GM18951 (cell line): ENCODE results near the gene NUDT14.

Experiments
- POLR2A ChIP-seq: IDR thresholded peaks from 4 replicates; pipeline ENCODE4 v1.6.1; 2011; ENCODE audit warnings: mild to moderate bottlenecking; ENCODE audit not compliant: insufficient read length, insufficient read depth; ENCODE audit errors: extremely low read depth
- in situ Hi-C: fragments of 300-500 bp; cut with MboI; formaldehyde crosslinking; loops from one replicate; pipeline ENCODE4 v1.12.0; 2022; ENCODE audit warnings: low sequenced_read_pairs, mixed read lengths, inconsistent platforms; ENCODE audit not compliant: unreplicated experiment

The NUDT14 gene

GRCh38 chr14:105161964-105162668 is 19.0 kb downstream of the NUDT14 start:
- in situ Hi-C loops, result loop anchor here (10.0 kb wide), 1 partner anchor 67 kb away; no protein-coding TSS in a partner anchor
- TF ChIP-seq POLR2A, result no peak

GRCh38 chr14:105161309-105161708 is 19.8 kb downstream of the NUDT14 start:
- in situ Hi-C loops, result loop anchor here (10.0 kb wide), 1 partner anchor 67 kb away; no protein-coding TSS in a partner anchor
- TF ChIP-seq POLR2A, result no peak

- no peak for TF ChIP-seq POLR2A
- in situ Hi-C loops, result loop anchor here (10.0 kb wide), 1 partner anchor 66 kb away; no protein-coding TSS in a partner anchor
These were observed 20.3 kb downstream of the NUDT14 start for GRCh38 chr14:105160776-105161175.

GRCh38 chr14:105159344-105159743 is 21.8 kb downstream of the NUDT14 start:
- in situ Hi-C loops, result no loop called here
- no peak for TF ChIP-seq POLR2A

GRCh38 chr14:105158794-105159193 is 22.3 kb downstream of the NUDT14 start:
- no peak for TF ChIP-seq POLR2A
- in situ Hi-C loops, result no loop called here

GRCh38 chr14:105157872-105158271 is 23.2 kb downstream of the NUDT14 start:
- in situ Hi-C loops, result no loop called here

GRCh38 chr14:105156414-105157375 is 24.4 kb downstream of the NUDT14 start:
- no peak for TF ChIP-seq POLR2A
- in situ Hi-C loops, result no loop called here

More at GRCh38 chr14:105157872-105158271, 23.2 kb downstream of the NUDT14 start:
- no peak for TF ChIP-seq POLR2A

- in situ Hi-C loops, result no loop called here
- no peak for TF ChIP-seq POLR2A
These were observed 25.3 kb downstream of the NUDT14 start for GRCh38 chr14:105155681-105156413.

GRCh38 chr14:105155071-105155651 is 26.0 kb downstream of the NUDT14 start:
- TF ChIP-seq POLR2A, result no peak
- in situ Hi-C loops, result no loop called here

GRCh38 chr14:105154476-105154871 is 26.6 kb downstream of the NUDT14 start:
- in situ Hi-C loops, result no loop called here
- TF ChIP-seq POLR2A, result no peak

- in situ Hi-C loops, result no loop called here
- TF ChIP-seq POLR2A, result no peak
These were observed 27.2 kb downstream of the NUDT14 start for GRCh38 chr14:105153739-105154475.

- TF ChIP-seq POLR2A, result no peak
- in situ Hi-C loops, result no loop called here
These were observed 27.8 kb downstream of the NUDT14 start for GRCh38 chr14:105153331-105153731.
